Measurements from ENCODE around the gene BDNF.
"Not testable (repeated sequence)": the region's sequence is repeated elsewhere in the genome, so short reads cannot be mapped to it uniquely, and the experiment has no call there.

The BDNF gene

GRCh38 chr11:27700351-27701301 is at the start of gene BDNF:
TSS of gene BDNF (minus strand) at chr11:27700455. CDS start at chr11:27658564, 41,891 bp downstream.
- DNase-seq = peak; percentile 28

GRCh38 chr11:27740362-27741013 is 40.2 kb upstream of the BDNF start:
- no peak for DNase-seq

- no peak for DNase-seq
These were observed 35.0 kb upstream of the BDNF start for GRCh38 chr11:27735281-27735680.

GRCh38 chr11:27731803-27732202 is 31.5 kb upstream of the BDNF start:
- DNase-seq = not testable (repeated sequence)

- DNase-seq = no peak
These were observed 26.7 kb upstream of the BDNF start for GRCh38 chr11:27726981-27727380.

GRCh38 chr11:27723687-27724086 is 23.4 kb upstream of the BDNF start:
- DNase-seq = no peak

- no peak for DNase-seq
These were observed 22.7 kb upstream of the BDNF start for GRCh38 chr11:27722953-27723344.

GRCh38 chr11:27722117-27722952 is 22.1 kb upstream of the BDNF start:
- DNase-seq = peak; percentile 37

- no peak for DNase-seq
These were observed 21.2 kb upstream of the BDNF start for GRCh38 chr11:27721264-27722116.

- peak; percentile 51 for DNase-seq
These were observed 20.1 kb upstream of the BDNF start for GRCh38 chr11:27720277-27720830.

- DNase-seq = no peak
These were observed 19.3 kb upstream of the BDNF start for GRCh38 chr11:27719546-27719925.

- DNase-seq = no peak
These were observed 18.7 kb upstream of the BDNF start for GRCh38 chr11:27718863-27719545.

- no peak for DNase-seq
These were observed 18.1 kb upstream of the BDNF start for GRCh38 chr11:27718346-27718862.

GRCh38 chr11:27717801-27718229 is 17.6 kb upstream of the BDNF start:
- DNase-seq = no peak

- DNase-seq = no peak
These were observed 17.1 kb upstream of the BDNF start for GRCh38 chr11:27717377-27717776.

- DNase-seq = no peak
These were observed 16.6 kb upstream of the BDNF start for GRCh38 chr11:27716835-27717234.

GRCh38 chr11:27716216-27716615 is 16.0 kb upstream of the BDNF start:
- DNase-seq = no peak

GRCh38 chr11:27711725-27712124 is 11.5 kb upstream of the BDNF start:
- DNase-seq = no peak

GRCh38 chr11:27710536-27710935 is 10.3 kb upstream of the BDNF start:
- no peak for DNase-seq

- no peak for DNase-seq
These were observed 7.4 kb upstream of the BDNF start for GRCh38 chr11:27707676-27708075.

All from stimulated activated CD8-positive, alpha-beta memory T cell treated with anti-CD3 and anti-CD28 coated beads, Interleukin-4, amount 100 ng/mL, for 48 hours (primary cell).